Measurements from ENCODE around the gene ARHGAP45.
"Not testable (repeated sequence)": the region's sequence is repeated elsewhere in the genome, so short reads cannot be mapped to it uniquely, and the experiment has no call there.

ARHGAP45 gene

DNA sequence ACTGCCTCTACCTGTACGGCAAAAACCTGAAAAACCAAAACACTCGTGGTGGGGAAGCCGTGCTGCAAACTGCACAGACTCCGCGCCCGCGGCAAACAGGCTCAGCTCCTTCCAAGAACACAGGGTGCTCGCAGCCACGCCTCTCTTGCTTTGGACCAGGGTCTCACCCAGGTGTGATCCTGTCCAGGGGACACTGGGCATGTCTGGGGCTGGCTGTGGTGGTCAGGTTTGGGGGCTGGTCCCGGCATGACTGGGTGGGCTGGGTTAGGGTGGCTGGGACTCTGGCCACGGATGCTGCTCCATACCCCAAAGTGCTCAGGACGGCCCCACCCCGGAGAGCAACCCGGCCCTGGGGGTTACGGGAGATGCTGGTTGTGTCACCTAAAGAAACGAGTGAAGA lies 50.7 kb downstream of the ARHGAP45 start:
- no peak for DNase-seq

DNA sequence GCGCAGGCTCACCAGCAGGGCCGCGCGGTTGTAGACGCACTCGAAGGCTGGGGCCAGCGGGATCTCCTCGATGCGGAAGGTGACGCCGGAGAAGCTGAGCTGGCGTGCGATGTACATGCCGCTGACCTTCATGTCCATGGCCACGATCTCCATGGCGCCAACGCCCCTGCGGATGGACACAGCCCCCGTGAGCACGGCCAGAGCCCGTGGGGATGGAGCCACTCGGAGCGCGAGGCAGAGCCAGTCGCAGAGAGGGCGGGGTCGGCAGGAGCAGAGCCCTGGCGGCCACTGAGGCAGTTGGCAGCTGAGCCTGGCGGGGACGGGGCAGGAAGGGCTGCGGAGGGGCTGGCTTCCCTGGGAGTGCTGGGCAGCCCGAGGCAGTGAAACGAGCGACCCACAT lies 52.0 kb downstream of the ARHGAP45 start:
- no peak for DNase-seq

GRCh38 chr19:1119475-1120217 lies 52.7 kb downstream of the ARHGAP45 start:
- DNase-seq, result no peak

- no peak for DNase-seq
These were observed 54.4 kb downstream of the ARHGAP45 start for GRCh38 chr19:1121395-1121794.

DNA sequence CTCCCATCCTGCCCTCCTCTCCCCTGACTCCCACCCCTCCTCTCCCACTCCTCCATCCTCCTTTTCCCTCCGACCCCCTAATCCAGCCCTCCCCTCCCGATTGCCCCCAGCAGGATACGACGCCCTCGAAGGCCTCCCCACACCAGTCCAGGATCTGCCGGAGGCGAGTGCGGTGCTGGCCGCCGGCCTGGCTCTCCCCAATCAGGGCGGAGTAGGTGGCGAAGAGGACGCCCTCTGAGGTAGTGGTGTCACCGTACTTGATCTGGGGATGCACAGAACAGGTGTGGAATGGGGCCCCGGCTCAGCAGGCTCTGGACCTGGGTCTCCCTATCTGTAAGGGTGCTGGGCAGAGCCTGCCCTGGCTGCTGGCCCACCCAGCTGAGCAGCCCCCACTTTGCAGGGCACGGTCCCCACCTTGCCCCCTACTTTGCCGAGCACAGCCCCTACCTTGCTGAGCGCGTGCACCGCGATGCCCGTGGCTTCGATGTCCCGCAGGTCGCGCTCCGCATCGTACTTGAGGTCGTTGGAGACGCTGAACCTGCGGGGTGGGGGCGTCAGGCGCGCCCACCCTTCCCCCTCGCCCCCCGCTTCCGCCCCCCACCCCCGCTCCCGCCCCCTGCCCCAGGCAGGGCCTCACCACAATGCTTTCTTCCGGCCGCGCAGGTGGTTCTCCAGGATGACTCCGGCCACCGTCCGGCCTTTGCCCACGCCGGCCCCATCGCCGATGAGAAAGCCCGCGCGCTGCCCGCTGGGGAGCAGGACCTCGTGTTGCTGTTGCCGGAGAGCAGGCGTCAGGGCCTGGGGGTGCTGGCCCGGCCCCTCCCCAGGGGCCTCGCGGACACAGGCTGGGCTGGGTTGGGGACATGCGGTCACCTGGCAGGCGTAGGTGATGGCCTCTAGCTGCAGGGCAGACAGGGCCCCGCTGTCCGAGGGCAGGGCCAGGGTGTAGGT lies 55.3 kb downstream of the ARHGAP45 start:
- DNase-seq, result no peak

- no peak for DNase-seq
These were observed 56.0 kb downstream of the ARHGAP45 start for GRCh38 chr19:1122972-1123363.

GRCh38 chr19:1123381-1123780 lies 56.4 kb downstream of the ARHGAP45 start:
- DNase-seq, result no peak

DNA sequence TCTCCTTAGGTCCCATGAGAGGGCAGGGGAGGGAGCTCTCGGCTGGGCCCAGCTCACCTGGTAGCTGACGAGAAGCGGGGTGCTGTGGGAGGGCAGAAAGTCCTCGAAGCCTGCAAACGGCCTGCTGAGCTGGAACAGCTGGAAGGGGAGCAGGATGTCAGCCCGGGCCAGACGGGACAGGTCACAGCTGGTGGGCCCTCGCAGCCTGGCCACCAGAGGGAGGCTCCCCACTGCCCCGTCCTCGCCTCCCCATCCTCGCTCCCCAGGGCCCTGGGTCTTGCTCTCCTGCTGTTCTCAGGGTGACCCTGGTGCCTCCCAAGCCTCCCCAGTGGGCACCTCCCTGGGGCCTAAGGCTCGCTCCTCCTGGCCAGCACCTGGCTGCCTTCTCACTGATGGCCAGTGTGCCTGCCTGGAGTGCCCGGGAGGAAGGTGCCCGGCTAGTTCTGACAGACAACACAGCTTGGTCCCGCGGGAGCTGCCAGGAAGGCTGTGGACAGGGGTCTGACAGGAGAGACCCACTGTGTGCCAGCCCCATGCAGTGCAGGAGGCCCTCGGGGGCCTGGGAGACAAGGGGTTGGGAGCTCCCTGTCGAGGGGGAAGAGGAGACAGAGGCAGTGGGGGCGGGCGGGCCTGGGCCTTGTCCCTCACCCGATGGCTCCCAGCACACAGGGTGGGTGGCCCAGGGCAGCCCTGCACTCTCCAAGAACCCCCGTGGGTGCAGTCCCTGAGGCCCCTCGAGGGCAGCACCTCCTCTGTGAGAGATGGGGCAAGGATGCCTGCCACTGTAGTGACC lies 57.1 kb downstream of the ARHGAP45 start:
- DNase-seq, result no peak

DNA sequence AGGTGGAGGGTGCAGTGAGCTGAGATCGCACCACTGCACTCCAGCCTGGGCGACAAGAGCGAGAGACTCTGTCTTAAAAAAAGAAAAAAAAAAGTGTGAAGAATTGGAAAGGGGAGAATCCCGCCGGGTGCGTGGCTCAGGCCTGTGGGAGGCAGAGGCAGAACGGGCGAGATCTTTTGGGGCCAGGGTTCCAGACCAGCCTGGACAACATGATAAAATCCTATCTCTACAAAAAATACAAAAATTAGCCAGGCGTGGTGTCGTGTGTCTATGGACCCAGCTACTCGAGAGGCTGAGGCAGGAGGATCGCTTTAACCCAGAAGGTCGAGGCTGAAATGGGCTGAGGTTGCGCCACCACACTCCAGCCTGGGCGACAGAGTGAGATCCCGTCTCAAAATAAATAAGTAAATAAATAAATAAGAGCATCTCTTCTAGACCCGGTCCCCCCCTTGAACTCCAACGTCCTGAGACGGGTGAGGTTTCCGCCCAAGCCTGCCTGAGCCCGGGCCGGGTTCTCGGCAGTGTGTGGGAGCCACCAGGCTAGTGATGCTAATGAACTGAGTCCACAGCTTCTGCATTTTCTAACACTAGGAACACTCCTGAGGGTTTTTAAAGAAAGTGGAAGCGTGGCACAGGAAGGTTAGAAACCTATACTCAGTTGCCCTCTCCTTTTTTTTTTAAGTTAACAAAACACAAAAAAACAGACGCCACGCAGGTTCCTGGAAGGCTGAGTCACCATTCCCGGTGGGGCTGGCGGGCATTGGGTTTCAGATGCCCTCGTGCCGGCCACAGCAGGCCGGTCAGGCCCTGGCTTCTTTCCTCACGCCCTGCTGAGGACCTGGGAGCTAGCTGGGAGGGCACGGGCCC lies 58.9 kb downstream of the ARHGAP45 start:
- DNase-seq, result no peak

DNA sequence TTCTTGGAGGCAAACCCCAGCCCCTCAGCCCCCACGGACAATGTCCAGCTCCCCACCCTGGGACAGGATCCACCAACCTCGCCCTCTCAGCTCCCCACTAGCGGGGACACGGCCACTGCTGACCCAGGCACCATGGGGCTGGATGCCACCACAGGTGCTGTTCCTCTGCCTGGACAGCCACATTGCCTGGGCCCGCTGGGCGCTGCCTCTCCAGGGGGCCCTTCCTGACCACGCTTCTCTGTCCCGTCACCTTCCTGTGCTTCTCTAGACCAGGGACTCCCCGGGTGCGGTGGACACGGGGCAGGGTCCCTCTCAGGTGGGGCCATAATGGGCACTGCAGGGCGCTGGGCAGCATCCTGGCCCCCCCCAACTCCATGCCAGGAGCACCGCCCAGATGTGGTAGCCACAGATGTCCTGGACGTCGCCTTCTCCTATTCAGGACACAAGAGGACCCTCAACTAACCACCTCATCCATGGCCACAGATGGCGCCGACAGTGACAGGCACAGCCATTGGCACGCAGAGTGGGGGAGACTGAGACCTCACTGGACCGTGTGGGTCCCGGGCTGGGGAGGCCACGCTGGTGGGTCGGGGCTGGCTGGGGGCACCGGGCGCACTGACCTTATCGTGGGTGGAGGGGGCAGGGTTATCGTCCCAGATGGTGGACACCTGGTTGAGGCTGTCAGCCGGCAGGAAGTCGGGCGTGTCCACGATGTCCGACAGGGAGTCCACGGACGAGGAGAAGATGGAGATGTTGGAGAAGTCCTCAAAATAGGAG lies 60.2 kb downstream of the ARHGAP45 start:
- no peak for DNase-seq

DNA sequence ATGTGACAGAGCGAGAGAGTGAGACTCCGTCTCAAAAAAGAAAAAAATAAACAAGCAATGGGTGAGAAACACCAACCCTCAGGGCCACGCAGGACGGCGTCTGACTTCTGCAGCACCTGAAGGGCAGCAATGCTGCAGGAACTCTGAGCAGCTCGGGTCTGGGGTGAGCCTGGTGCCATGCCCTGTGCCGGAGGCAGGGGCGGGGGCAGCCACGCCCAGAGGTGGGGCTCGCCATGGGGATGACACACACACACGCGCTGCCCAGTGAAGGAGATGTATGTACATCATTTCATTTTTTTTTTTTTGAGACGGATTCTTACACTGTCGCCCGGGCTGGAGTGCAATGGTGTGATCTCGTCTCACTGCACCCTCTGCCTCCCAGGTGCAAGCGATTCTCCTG lies 61.1 kb downstream of the ARHGAP45 start:
- no peak for DNase-seq

- DNase-seq, result not testable (repeated sequence)
These were observed 62.1 kb downstream of the ARHGAP45 start for GRCh38 chr19:1129084-1129483.

GRCh38 chr19:1129535-1129934 lies 62.6 kb downstream of the ARHGAP45 start:
- no peak for DNase-seq

- DNase-seq, result no peak
These were observed 64.1 kb downstream of the ARHGAP45 start for GRCh38 chr19:1130771-1131717.

DNA sequence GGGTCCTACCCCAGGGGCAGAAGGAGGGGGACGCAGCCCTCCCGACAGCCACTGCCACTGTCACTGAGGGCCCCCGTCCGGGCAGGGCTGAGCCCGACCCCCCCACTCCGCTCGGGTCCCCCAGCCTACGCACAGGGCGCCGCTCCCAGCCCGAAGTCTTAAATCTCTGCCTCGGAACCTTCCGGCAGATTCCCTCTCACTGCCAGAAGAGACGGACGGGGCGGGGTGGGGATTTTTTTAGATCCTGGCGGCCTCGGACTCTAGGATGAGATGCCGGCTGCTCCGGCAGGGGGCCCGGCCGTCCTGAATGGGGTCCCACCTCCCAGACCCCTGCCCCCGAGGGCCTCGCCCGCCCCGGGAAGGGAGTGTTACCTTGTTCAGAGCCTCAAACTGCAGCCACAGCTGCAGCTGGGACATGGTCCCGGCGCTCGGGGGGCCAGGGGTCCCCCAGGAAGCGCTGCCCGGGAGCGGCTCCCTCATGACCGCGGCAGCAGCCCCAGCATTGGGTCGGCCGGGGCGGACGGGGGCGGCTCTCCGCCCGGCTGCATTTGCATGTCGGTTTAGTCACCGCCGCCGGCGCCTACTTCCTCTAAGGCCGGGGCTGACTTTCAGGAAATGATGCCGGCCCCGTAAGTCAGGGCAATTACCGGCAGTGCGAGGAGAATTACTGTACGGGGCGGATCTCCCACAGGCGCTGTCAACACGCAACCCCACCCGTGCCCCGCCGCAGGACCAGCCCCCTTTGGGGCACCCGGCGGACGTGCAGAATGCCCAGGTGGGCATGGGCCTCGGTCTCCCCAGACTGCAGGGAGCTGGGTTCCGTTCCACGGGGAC lies 65.0 kb downstream of the ARHGAP45 start:
- no peak for DNase-seq

DNA sequence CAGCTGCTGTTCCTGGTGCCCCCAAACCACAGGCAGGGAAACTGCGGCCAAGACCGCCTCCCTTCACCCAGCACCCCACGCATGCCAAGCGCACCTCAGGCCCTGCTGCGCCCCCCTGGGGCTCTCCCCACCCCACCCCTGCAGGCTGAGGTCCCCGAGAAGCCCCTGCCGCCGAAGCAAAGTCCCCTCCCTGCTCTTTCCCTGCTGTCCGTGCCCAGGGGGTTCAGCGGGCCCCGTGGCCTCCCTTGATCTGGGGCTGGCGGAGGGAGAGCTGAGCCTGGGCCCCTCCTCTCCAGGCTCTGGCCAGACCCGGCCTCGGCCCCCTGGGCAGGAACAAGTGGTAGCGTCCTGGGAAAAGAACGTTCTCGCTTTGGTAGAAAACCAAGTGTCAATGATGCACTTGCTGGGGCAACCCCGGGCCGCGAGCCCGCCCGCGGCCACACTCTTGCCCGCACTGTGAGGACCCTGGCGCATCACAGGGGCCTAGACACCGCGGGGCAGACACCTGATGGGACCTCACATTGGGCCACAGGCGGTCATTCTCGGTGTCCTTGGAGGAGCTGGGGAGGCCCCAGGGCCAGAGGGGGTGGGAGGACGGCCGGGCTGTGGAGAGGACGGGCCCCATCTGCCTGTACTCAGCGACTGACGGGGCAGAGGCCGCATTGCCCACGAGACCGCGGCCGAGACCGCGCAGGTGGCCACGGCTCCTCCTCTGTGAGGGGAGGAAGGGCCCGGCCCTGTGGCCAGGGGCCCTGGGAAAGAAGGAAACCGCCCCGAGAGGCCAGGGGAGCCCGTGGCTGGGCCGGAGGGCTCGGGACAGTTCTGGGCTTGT lies 65.8 kb downstream of the ARHGAP45 start:
- no peak for DNase-seq

- DNase-seq, result no peak
These were observed 66.5 kb downstream of the ARHGAP45 start for GRCh38 chr19:1133471-1133929.

DNA sequence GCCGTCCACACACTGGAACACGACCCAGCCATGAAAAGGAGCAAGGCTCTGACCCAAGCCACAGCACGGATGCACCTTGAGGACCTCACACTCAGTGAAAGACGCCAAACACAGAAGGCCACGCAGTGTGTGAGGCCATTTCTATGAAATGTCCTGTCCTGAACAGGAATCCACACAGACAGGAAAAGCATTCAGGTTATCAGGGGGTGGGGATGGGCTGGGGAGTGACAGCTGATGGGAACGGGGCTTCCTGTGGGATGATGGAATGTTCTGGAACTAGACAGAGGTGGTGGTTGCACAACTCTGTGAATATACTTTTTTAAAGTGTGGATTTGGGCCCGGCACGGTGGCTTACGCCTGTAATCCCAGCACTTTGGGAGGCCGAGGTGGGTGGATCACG lies 67.5 kb downstream of the ARHGAP45 start:
- no peak for DNase-seq

Data from NCI-H1436 treated with DMSO at 0.1 percent for 48 hours (cell line).